ENCODE measurements around the gene TBC1D14. TPM values are rescaled to one million over a fixed set of nuclear protein-coding genes. Genes with fewer than 3 reads are reported as not detected.

TBC1D14 gene
- total RNA-seq, 1 experiment from 2014 or later: 50.2 TPM

DNA sequence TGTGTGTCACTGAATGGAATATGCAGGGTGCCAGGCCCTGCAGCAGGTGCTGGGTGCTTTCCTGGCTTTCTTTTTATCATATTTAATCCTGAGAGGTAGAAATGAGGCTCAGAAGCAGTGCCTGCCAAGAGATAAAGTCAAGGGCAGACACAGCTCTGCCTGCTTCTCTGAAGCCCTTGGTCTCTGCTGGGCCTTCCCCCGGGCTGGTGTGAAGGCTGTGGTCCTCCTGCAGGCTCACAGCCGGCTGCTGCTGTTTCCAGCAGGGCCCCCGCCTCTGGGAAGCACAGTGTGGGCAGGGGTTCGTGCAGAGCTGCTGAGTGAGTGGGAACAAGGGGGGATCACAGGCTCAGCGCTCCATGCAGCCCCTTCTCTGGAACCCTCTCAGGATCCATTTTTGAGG, 49.6 kb downstream of the TBC1D14 start:
- H2BK120ac ChIP-seq (ENCODE audit: low read depth, low read length, poor library complexity, severe bottlenecking): no peak overlapping the region
- no peak overlapping the region for H4K91ac ChIP-seq (ENCODE audit: insufficient read length, low read depth, low read length)
- peak overlapping the region in 2 of 3 experiments; percentile 64 to 87; a peak in 5 of 7 replicates for H3K27ac Mint-ChIP-seq
- H2AFZ ChIP-seq (ENCODE audit: low read length): no peak overlapping the region
- no peak overlapping the region for H2BK15ac ChIP-seq (ENCODE audit: low read depth, low read length)
- H3K18ac ChIP-seq (ENCODE audit: insufficient read length, low read depth, low read length): no peak overlapping the region
- H2BK5ac ChIP-seq (ENCODE audit: insufficient read length, low read length): no peak overlapping the region
- H3K4me3 Mint-ChIP-seq: no peak overlapping the region
- WGBS (ENCODE audit: extremely low coverage, insufficient read length, low lambda C conversion rate): no CpG with 5 or more reads among the region's 5 CpGs
- H2BK20ac ChIP-seq (ENCODE audit: low read depth, low read length, poor library complexity, severe bottlenecking): no peak overlapping the region
- H3K23ac ChIP-seq (ENCODE audit: insufficient read length, low read depth, low read length): no peak overlapping the region
- no peaks in the 10 kb centered on the region for H4K20me1 ChIP-seq (ENCODE audit: control insufficient read depth, insufficient read depth, insufficient read length)
- H3K27me3 Mint-ChIP-seq (ENCODE audit: low read depth): no peaks in the 10 kb centered on the region; the same call in 1 of the 2 replicates
- H2AK5ac ChIP-seq (ENCODE audit: insufficient read length, low read length): no peak overlapping the region
- no peak overlapping the region for H4K5ac ChIP-seq (ENCODE audit: insufficient read length, low read depth, low read length)
- H3T11ph ChIP-seq (ENCODE audit: low read length): no peak overlapping the region
- peaks cover 70 to 80% of the 10 kb centered on the region in 2 experiments for H3K4me1 Mint-ChIP-seq
- H3K9me3 ChIP-seq (ENCODE audit: control insufficient read depth, low read depth, low read length): no peaks in the 10 kb centered on the region
- TF ChIP-seq, protein P1, sequence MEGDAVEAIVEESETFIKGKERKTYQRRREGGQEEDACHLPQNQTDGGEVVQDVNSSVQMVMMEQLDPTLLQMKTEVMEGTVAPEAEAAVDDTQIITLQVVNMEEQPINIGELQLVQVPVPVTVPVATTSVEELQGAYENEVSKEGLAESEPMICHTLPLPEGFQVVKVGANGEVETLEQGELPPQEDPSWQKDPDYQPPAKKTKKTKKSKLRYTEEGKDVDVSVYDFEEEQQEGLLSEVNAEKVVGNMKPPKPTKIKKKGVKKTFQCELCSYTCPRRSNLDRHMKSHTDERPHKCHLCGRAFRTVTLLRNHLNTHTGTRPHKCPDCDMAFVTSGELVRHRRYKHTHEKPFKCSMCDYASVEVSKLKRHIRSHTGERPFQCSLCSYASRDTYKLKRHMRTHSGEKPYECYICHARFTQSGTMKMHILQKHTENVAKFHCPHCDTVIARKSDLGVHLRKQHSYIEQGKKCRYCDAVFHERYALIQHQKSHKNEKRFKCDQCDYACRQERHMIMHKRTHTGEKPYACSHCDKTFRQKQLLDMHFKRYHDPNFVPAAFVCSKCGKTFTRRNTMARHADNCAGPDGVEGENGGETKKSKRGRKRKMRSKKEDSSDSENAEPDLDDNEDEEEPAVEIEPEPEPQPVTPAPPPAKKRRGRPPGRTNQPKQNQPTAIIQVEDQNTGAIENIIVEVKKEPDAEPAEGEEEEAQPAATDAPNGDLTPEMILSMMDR (conservative IDR thresholded peaks at IDR 0.05): no peak
- H3K56ac ChIP-seq (ENCODE audit: insufficient read length, low read depth, low read length): no peak overlapping the region
- no peaks in the 10 kb centered on the region for H3K23me2 ChIP-seq (ENCODE audit: insufficient read length, low read depth, low read length, poor library complexity, severe bottlenecking)
- H3K79me1 ChIP-seq (ENCODE audit: insufficient read depth, low read depth, low read length, poor library complexity, severe bottlenecking): no peaks in the 10 kb centered on the region
- H3K9ac ChIP-seq (ENCODE audit: extremely low read depth, insufficient read length, low read length): no peak overlapping the region
- no peak for DNase-seq
- H3K27ac ChIP-seq (ENCODE audit: insufficient read length, low read depth, low read length): no peak overlapping the region
- no peaks in the 10 kb centered on the region for H3K27me3 ChIP-seq (ENCODE audit: insufficient read depth, low read length)
- peaks cover 0 to 3% (median 3%) of the 10 kb centered on the region in 3 experiments; a peak in 1 of 7 replicates for H3K36me3 Mint-ChIP-seq (ENCODE audit: insufficient read depth in 1 of 3, low read depth in 3 of 3)
- H3K79me2 ChIP-seq (ENCODE audit: insufficient read depth, low read length): no peaks in the 10 kb centered on the region; the same call in 1 of the 2 replicates
- H3K14ac ChIP-seq (ENCODE audit: insufficient read depth, low read length): no peak overlapping the region
- no peak overlapping the region for H3K4ac ChIP-seq (ENCODE audit: low read depth, low read length)
- no peak overlapping the region for H2BK12ac ChIP-seq (ENCODE audit: insufficient read length, low read depth, low read length)
- peaks cover 0 to 2% of the 10 kb centered on the region in 2 experiments; a peak in 1 of 5 replicates for H3K9me3 Mint-ChIP-seq
- H3K4me1 ChIP-seq (ENCODE audit: insufficient read depth, low read length): peaks cover 6% of the 10 kb centered on the region; the same call in 1 of the 2 replicates
- H3K4me2 ChIP-seq (ENCODE audit: insufficient read depth, insufficient read length, low read length): no peak overlapping the region
- no peak overlapping the region for H4K8ac ChIP-seq (replicated peaks; ENCODE audit: insufficient read length, low read depth, low read length)
